Measurements from ENCODE around the gene CLMN. TPM values are rescaled to one million over a fixed set of nuclear protein-coding genes. Genes with fewer than 3 reads are reported as not detected.

The CLMN gene
- total and polyA plus RNA-seq, 2 donors (not counting 3 experiments of a cell fraction or from before 2014, with no cell fraction given) = 0.72 to 9.6 TPM

DNA sequence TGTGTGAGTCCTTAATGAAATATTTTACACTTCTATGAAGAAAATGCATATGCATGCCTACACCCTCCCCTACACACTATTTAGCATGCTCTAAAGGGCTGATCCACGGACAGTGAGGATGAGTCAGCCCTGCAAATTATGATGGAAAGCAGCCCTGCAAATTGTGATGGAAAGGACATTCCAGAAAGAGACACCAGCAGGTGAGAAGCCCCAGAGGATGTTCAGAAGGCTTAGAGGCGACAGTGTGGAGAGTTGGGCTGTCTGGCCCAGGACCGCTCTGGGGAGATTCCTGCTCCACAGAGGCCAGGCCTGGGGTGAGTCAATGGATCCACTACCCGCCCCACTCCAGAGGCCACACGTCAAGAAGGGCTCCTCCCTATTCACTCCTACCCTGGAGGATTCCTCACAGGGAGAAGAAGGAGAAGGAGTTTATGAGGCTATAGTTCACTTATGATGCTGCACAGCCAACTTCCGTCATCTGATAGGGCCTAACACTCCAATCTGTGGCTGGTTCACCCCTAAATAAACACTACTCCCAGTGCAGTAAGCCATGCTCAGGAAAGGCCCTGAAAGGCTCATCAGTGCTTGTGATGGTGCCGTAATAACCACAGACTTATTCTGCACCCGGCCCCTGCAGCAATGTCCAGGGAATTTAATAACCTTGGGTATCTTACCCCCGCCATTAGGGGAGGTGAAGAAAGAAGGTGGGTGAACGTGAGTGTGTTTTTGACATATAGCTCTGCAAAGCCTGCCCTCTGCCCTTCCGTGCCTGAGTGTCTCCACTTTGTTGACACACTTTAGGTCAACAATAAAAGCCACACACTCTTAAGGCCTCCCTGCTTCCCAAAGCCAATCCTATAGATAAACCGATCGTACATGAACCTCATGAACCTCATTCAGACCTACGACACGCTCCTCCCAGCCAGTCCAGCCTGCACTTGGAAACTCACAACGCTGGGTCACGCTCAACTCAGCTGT, 46.4 kb downstream of the CLMN start:
- H3K4me3 ChIP-seq (replicated peaks in 1 of 3; ENCODE audit: insufficient read depth in 1 of 3, low read depth in 1 of 3, low read length in 3 of 3) = no peak overlapping the region
- FAIRE-seq (no peak), DNase-seq (ENCODE audit: low read depth, low spot score) (no peak)
- ChIA-PET POLR2A (no interaction called here), CTCF (interaction anchor here (1.0 kb wide), 1 partner anchor 8 kb away, joined by 3 read pairs; no protein-coding TSS in a partner anchor)
- no peak overlapping the region for H3K27ac ChIP-seq (ENCODE audit: insufficient read depth, low read depth, low read length)
- dilution Hi-C loops (cut with MboI; ENCODE audit: extremely low pct_ligation_motif_present, low sequenced_read_pairs) = no loop called here
- H3K4me2 ChIP-seq (ENCODE audit: insufficient read depth, low read length) = no peak overlapping the region
- BruUV-seq (replicated peaks) = no TSS peak
- H3K27me3 ChIP-seq (ENCODE audit: control insufficient read depth in 2 of 2, insufficient read depth in 2 of 2, low read length in 2 of 2) = no peaks in the 10 kb centered on the region
- H3K79me2 ChIP-seq (ENCODE audit: control insufficient read depth, insufficient read depth, low read length) = no peaks in the 10 kb centered on the region
- no peak overlapping the region for H2AFZ ChIP-seq (ENCODE audit: low read depth, low read length)
- H3K9me1 ChIP-seq (replicated peaks; ENCODE audit: control insufficient read depth, extremely low read depth, insufficient read depth, low read length) = no peaks in the 10 kb centered on the region
- H4K20me1 ChIP-seq (replicated peaks; ENCODE audit: control insufficient read depth, extremely low read depth, insufficient read depth, low read length) = no peaks in the 10 kb centered on the region
- no peaks in the 10 kb centered on the region for H3K36me3 ChIP-seq (ENCODE audit: control insufficient read depth in 2 of 2, extremely low read depth in 1 of 2, insufficient read depth in 2 of 2, low read length in 2 of 2)
- intact Hi-C loops (cut with micrococcal nuclease) = no loop called here
- no peaks in the 10 kb centered on the region for H3K9me3 ChIP-seq (replicated peaks; ENCODE audit: control insufficient read depth, insufficient read depth, low read length)
- H3K9ac ChIP-seq (replicated peaks; ENCODE audit: extremely low read depth, insufficient read depth, low read length) = no peak overlapping the region
- TF ChIP-seq, protein P1, sequence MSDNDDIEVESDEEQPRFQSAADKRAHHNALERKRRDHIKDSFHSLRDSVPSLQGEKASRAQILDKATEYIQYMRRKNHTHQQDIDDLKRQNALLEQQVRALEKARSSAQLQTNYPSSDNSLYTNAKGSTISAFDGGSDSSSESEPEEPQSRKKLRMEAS (IDR thresholded peaks at IDR 0.05; ENCODE audit: insufficient read depth, insufficient read length) = no peak
- no peak for TF ChIP-seq POLR2AphosphoS5 (IDR thresholded peaks at IDR 0.05; ENCODE audit: insufficient read depth, low read depth, low read length)
- no peak for TF ChIP-seq CTCF (IDR thresholded peaks at IDR 0.05; ENCODE audit: extremely low read depth in 1 of 2, insufficient read depth in 1 of 2, low read depth in 1 of 2, low read length in 2 of 2)
- no peak for TF ChIP-seq JUN (IDR thresholded peaks at IDR 0.05; ENCODE audit: borderline replicate concordance, insufficient read depth, insufficient read length, low read depth)
- TF ChIP-seq EZH2 (IDR thresholded peaks at IDR 0.05; ENCODE audit: borderline replicate concordance, low read depth, low read length, severe bottlenecking) = no peak
- TF ChIP-seq MYC (IDR thresholded peaks at IDR 0.05; ENCODE audit: low read depth, low read length) = no peak
- TF ChIP-seq GATA2 (IDR thresholded peaks at IDR 0.05; ENCODE audit: insufficient read depth, insufficient read length, low read depth, low read length) = no peak
- TF ChIP-seq POLR2A (IDR thresholded peaks at IDR 0.05; ENCODE audit: low read depth, low read length) = no peak
- TF ChIP-seq FOS (IDR thresholded peaks at IDR 0.05; ENCODE audit: borderline replicate concordance, insufficient read depth, low read length) = no peak
- no peaks in the 10 kb centered on the region for H3K4me1 ChIP-seq (ENCODE audit: control insufficient read depth, extremely low read depth, insufficient read depth, low read length)
